ENCODE measurements around the gene RAB4A.

The RAB4A gene

DNA sequence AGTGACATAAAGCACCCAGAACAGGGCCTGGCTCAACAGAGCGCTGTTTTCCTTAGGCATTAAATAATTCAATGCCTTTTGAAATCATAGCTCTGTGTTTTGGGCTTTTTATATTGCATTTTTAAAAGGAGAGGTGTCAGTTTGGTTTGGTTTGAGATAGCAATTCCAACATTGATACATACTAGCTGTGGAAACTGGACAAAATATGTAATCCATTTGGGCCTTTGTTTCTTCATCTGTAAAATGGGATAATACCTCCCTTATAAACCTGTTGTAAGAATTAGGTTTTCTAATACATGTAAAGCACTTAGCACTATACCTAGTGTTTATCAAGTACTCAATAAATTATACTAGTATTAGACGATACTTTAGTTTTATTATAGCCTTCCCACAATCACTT lies 8.7 kb upstream of the RAB4A start:
- Histone ChIP-seq H2BK15ac (ENCODE audit: low read length) (no peak overlapping the region), H3K9me3 (replicated peaks in 1 of 2; ENCODE audit: control insufficient read depth in 2 of 2, insufficient read depth in 1 of 2, low read depth in 1 of 2, low read length in 2 of 2) (no peaks in the 10 kb centered on the region)

GRCh38 chr1:229263254-229263653 lies 7.7 kb upstream of the RAB4A start:
- peaks cover 0 to 7% of the 10 kb centered on the region in 2 donors for H3K4me1 ChIP-seq (ENCODE audit: control insufficient read depth in 2 of 2, insufficient read depth in 1 of 2, low read depth in 1 of 2, low read length in 2 of 2)
- H4K8ac ChIP-seq (ENCODE audit: low read depth, low read length): no peak overlapping the region
- H3K79me1 ChIP-seq (ENCODE audit: low read depth, low read length): no peaks in the 10 kb centered on the region
- H2BK12ac ChIP-seq (ENCODE audit: low read length): no peak overlapping the region
- peak overlapping the region in 1 of 2 donors; percentile 40 for H3K4me3 ChIP-seq (ENCODE audit: low read length in 2 of 2)
- H3K27me3 ChIP-seq (ENCODE audit: control insufficient read depth in 3 of 3, insufficient read depth in 3 of 3, low read depth in 1 of 3, low read length in 3 of 3): no peaks in the 10 kb centered on the region
- H2AFZ ChIP-seq (ENCODE audit: low read length): no peak overlapping the region
- H3K4ac ChIP-seq (ENCODE audit: low read length): no peak overlapping the region
- no peaks in the 10 kb centered on the region for H3K9me3 ChIP-seq (replicated peaks in 1 of 2; ENCODE audit: control insufficient read depth in 2 of 2, insufficient read depth in 1 of 2, low read depth in 1 of 2, low read length in 2 of 2)
- no peak overlapping the region for H3K23ac ChIP-seq (ENCODE audit: low read depth, low read length, poor library complexity)
- H4K91ac ChIP-seq (ENCODE audit: low read depth, low read length, poor library complexity): no peak overlapping the region
- no peak overlapping the region for H2BK15ac ChIP-seq (ENCODE audit: low read length)
- no peak overlapping the region for H3K4me2 ChIP-seq (ENCODE audit: insufficient read depth, low read length, poor library complexity, severe bottlenecking)
- DNase-seq (ENCODE audit: low spot score): no peak
- H2BK120ac ChIP-seq (ENCODE audit: low read depth, low read length): no peak overlapping the region
- no peak overlapping the region for H3K14ac ChIP-seq (ENCODE audit: low read length)
- no peak overlapping the region for H2AK5ac ChIP-seq (ENCODE audit: low read depth, low read length)
- H3K9ac ChIP-seq (ENCODE audit: low read depth, low read length, poor library complexity): no peak overlapping the region
- no peak overlapping the region for H3K27ac ChIP-seq (replicated peaks; ENCODE audit: low read length)
- H2BK5ac ChIP-seq (ENCODE audit: low read length): no peak overlapping the region
- H3K18ac ChIP-seq (ENCODE audit: low read length): no peak overlapping the region
- H3K36me3 ChIP-seq (replicated peaks in 1 of 2; ENCODE audit: control insufficient read depth in 2 of 2, insufficient read depth in 2 of 2, low read length in 2 of 2): no peaks in the 10 kb centered on the region

More for the DNA sequence above, 8.7 kb upstream of the RAB4A start:
- Histone ChIP-seq H4K91ac (ENCODE audit: low read depth, low read length, poor library complexity) (no peak overlapping the region), H2AK5ac (ENCODE audit: low read depth, low read length) (no peak overlapping the region), H3K4me1 (ENCODE audit: control insufficient read depth in 2 of 2, insufficient read depth in 1 of 2, low read depth in 1 of 2, low read length in 2 of 2) (peaks cover 0 to 7% of the 10 kb centered on the region in 2 donors), H2BK5ac (ENCODE audit: low read length) (no peak overlapping the region), H4K8ac (ENCODE audit: low read depth, low read length) (no peak overlapping the region), H3K18ac (ENCODE audit: low read length) (no peak overlapping the region), H3K14ac (ENCODE audit: low read length) (no peak overlapping the region), H3K4me3 (ENCODE audit: low read length in 2 of 2) (no peak overlapping the region), H3K4me2 (ENCODE audit: insufficient read depth, low read length, poor library complexity, severe bottlenecking) (no peak overlapping the region), H2BK12ac (ENCODE audit: low read length) (no peak overlapping the region), H3K79me1 (ENCODE audit: low read depth, low read length) (no peaks in the 10 kb centered on the region), H3K4ac (ENCODE audit: low read length) (no peak overlapping the region), H2BK120ac (ENCODE audit: low read depth, low read length) (no peak overlapping the region), H3K36me3 (replicated peaks in 1 of 2; ENCODE audit: control insufficient read depth in 2 of 2, insufficient read depth in 2 of 2, low read length in 2 of 2) (no peaks in the 10 kb centered on the region), H3K23ac (ENCODE audit: low read depth, low read length, poor library complexity) (no peak overlapping the region), H3K27me3 (ENCODE audit: control insufficient read depth in 3 of 3, insufficient read depth in 3 of 3, low read depth in 1 of 3, low read length in 3 of 3) (no peaks in the 10 kb centered on the region), H3K27ac (replicated peaks; ENCODE audit: low read length) (no peak overlapping the region), H2AFZ (ENCODE audit: low read length) (no peak overlapping the region), H3K9ac (ENCODE audit: low read depth, low read length, poor library complexity) (no peak overlapping the region)
- no CpG with 5 or more reads among the region's 2 CpGs for WGBS, 2 donors (ENCODE audit: extremely low coverage in 2 of 2, insufficient read length in 2 of 2, insufficient replicate concordance in 1 of 2)
- DNase-seq (ENCODE audit: low spot score): no peak

DNA sequence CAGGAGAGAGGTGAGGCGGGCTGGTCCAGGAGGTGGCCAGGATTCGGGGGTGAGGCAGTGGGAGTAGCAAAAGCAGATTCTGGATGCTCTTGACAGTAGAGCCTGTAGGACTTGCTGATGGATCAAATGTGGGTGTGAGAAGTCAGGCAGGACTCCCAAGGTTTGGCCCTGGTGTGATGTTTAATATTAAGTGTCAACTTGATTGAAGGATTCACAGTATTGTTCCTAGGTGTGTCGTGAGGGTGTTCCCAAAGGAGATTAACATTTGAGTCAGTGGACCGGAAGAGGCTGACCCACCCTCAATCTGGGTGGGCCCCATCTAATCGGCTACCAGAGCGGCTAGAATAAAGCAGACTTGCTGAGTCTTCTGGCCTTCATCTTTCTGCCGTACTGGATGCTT lies 6.8 kb upstream of the RAB4A start:
- Histone ChIP-seq H3K18ac (ENCODE audit: low read length) (no peak overlapping the region), H2BK12ac (ENCODE audit: low read length) (no peak overlapping the region), H3K27ac (replicated peaks; ENCODE audit: low read length) (no peak overlapping the region), H3K4ac (ENCODE audit: low read length) (no peak overlapping the region), H4K8ac (ENCODE audit: low read depth, low read length) (no peak overlapping the region), H3K14ac (ENCODE audit: low read length) (no peak overlapping the region), H2AK5ac (ENCODE audit: low read depth, low read length) (no peak overlapping the region), H4K91ac (ENCODE audit: low read depth, low read length, poor library complexity) (no peak overlapping the region), H2BK120ac (ENCODE audit: low read depth, low read length) (no peak overlapping the region), H3K4me1 (ENCODE audit: control insufficient read depth in 2 of 2, insufficient read depth in 1 of 2, low read depth in 1 of 2, low read length in 2 of 2) (peaks cover 0 to 7% of the 10 kb centered on the region in 2 donors), H3K9ac (ENCODE audit: low read depth, low read length, poor library complexity) (no peak overlapping the region), H3K79me1 (ENCODE audit: low read depth, low read length) (no peaks in the 10 kb centered on the region), H3K27me3 (ENCODE audit: control insufficient read depth in 3 of 3, insufficient read depth in 3 of 3, low read depth in 1 of 3, low read length in 3 of 3) (no peaks in the 10 kb centered on the region), H2AFZ (ENCODE audit: low read length) (no peak overlapping the region), H3K9me3 (replicated peaks in 1 of 2; ENCODE audit: control insufficient read depth in 2 of 2, insufficient read depth in 1 of 2, low read depth in 1 of 2, low read length in 2 of 2) (no peaks in the 10 kb centered on the region), H3K23ac (ENCODE audit: low read depth, low read length, poor library complexity) (no peak overlapping the region), H3K4me2 (ENCODE audit: insufficient read depth, low read length, poor library complexity, severe bottlenecking) (no peak overlapping the region), H3K4me3 (ENCODE audit: low read length in 2 of 2) (no peak overlapping the region), H2BK15ac (ENCODE audit: low read length) (no peak overlapping the region), H3K36me3 (replicated peaks in 1 of 2; ENCODE audit: control insufficient read depth in 2 of 2, insufficient read depth in 2 of 2, low read length in 2 of 2) (no peaks in the 10 kb centered on the region), H2BK5ac (ENCODE audit: low read length) (no peak overlapping the region)
- no CpG with 5 or more reads among the region's 7 CpGs for WGBS, 2 donors (ENCODE audit: extremely low coverage in 2 of 2, insufficient read length in 2 of 2, insufficient replicate concordance in 1 of 2)
- no peak for DNase-seq (ENCODE audit: low spot score)

DNA sequence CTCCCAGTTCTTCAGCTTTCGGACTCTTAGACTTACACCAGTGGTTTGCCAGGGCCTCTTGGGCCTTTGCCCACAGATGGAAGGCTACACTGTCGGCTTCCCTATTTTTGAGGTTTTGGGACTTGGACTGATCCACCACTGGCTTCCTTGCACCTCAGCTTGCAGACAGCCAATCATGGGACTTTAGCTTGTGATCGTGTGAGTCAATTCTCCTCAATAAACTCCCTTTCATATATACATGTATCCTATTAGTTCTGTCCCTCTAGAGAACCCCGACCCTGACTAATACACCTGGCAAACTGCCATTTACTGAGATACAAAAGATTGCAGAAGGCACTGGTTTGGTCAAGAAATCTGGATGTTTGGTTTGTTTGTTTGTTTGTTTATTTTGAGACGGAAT lies 6.4 kb upstream of the RAB4A start:
- H2BK12ac ChIP-seq (ENCODE audit: low read length): no peak overlapping the region

More for the DNA sequence above, 6.4 kb upstream of the RAB4A start:
- no CpG with 5 or more reads among the region's 5 CpGs for WGBS, 2 donors (ENCODE audit: extremely low coverage in 2 of 2, insufficient read length in 2 of 2, insufficient replicate concordance in 1 of 2)
- H3K9me3 ChIP-seq (replicated peaks in 1 of 2; ENCODE audit: control insufficient read depth in 2 of 2, insufficient read depth in 1 of 2, low read depth in 1 of 2, low read length in 2 of 2): no peaks in the 10 kb centered on the region
- H3K4me1 ChIP-seq (ENCODE audit: control insufficient read depth in 2 of 2, insufficient read depth in 1 of 2, low read depth in 1 of 2, low read length in 2 of 2): peaks cover 0 to 7% of the 10 kb centered on the region in 2 donors
- no peak overlapping the region for H2AK5ac ChIP-seq (ENCODE audit: low read depth, low read length)
- no peak overlapping the region for H2BK15ac ChIP-seq (ENCODE audit: low read length)
- no peaks in the 10 kb centered on the region for H3K27me3 ChIP-seq (ENCODE audit: control insufficient read depth in 3 of 3, insufficient read depth in 3 of 3, low read depth in 1 of 3, low read length in 3 of 3)
- H3K14ac ChIP-seq (ENCODE audit: low read length): no peak overlapping the region
- no peak overlapping the region for H4K8ac ChIP-seq (ENCODE audit: low read depth, low read length)
- no peaks in the 10 kb centered on the region for H3K36me3 ChIP-seq (replicated peaks in 1 of 2; ENCODE audit: control insufficient read depth in 2 of 2, insufficient read depth in 2 of 2, low read length in 2 of 2)
- H4K91ac ChIP-seq (ENCODE audit: low read depth, low read length, poor library complexity): no peak overlapping the region
- H3K4me2 ChIP-seq (ENCODE audit: insufficient read depth, low read length, poor library complexity, severe bottlenecking): no peak overlapping the region
- no peak overlapping the region for H3K27ac ChIP-seq (replicated peaks; ENCODE audit: low read length)
- DNase-seq (ENCODE audit: low spot score): no peak
- H2AFZ ChIP-seq (ENCODE audit: low read length): no peak overlapping the region
- no peak overlapping the region for H3K23ac ChIP-seq (ENCODE audit: low read depth, low read length, poor library complexity)
- H3K18ac ChIP-seq (ENCODE audit: low read length): no peak overlapping the region
- H3K4me3 ChIP-seq (ENCODE audit: low read length in 2 of 2): no peak overlapping the region
- no peak overlapping the region for H3K9ac ChIP-seq (ENCODE audit: low read depth, low read length, poor library complexity)
- no peak overlapping the region for H3K4ac ChIP-seq (ENCODE audit: low read length)
- H3K79me1 ChIP-seq (ENCODE audit: low read depth, low read length): no peaks in the 10 kb centered on the region
- H2BK5ac ChIP-seq (ENCODE audit: low read length): no peak overlapping the region
- H2BK120ac ChIP-seq (ENCODE audit: low read depth, low read length): no peak overlapping the region
